ENCODE results near the gene DVL2.
A peak's percentile ranks its signal among the peaks of the same experiment; 100 is the strongest.

The DVL2 gene

DNA sequence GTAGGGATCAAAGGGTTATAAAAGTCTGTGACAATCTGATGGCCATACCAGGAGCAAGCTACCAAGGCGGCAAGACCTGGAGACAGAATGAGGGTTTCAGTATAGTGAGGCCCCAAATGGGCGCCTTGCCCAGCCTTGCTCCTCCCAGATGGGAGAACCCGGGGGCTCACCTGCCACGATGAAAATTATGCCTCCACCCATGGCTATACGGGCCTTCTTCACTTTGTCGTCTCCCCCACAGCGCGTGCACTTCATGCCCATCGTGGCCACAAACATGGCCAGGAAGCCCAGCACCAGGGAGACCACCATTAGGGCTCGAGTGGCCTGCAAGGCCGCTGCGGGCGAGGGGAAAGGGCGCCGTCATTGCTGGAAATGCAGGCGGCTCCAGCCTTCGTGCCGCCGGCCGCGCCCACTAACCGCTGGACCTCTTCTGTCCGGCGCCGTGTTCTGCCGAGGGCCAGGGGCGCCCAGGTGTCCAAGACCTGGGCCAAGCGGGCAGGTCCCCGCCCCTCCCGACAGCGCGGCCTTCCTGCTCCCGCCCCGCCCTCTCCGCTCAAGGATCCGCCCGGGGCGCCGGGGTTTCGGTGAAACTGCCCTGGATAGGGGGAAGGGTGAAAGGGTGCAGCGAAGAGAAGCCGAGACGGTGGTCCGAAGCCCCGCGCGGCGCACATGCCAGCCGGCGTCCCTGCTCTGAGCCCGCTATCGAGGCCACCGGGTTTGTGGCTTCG, 26.5 kb upstream of the DVL2 start:
- Histone ChIP-seq H3K9ac (no peak overlapping the region), H3K36me3 (ENCODE audit: insufficient read depth) (no peaks in the 10 kb centered on the region), H3K4me2 (peak overlapping the region; percentile 21; the same call in 1 of the 2 replicates), H3K27ac (no peak overlapping the region), H2AFZ (ENCODE audit: low read depth) (peak overlapping the region; percentile 34; the same call in 1 of the 2 replicates), H3K4me1 (ENCODE audit: low read depth, poor library complexity, severe bottlenecking) (no peaks in the 10 kb centered on the region), H3K4me3 (IDR thresholded peaks at IDR 0.05; ENCODE audit: insufficient read depth, low read depth, low read length) (no peak overlapping the region), H3K27me3 (ENCODE audit: insufficient read depth, low read depth) (no peaks in the 10 kb centered on the region; the same call in 1 of the 2 replicates), H3K79me2 (ENCODE audit: insufficient read depth, low read depth) (no peaks in the 10 kb centered on the region), H4K20me1 (ENCODE audit: insufficient read depth) (no peaks in the 10 kb centered on the region)
- TF ChIP-seq, protein P1, sequence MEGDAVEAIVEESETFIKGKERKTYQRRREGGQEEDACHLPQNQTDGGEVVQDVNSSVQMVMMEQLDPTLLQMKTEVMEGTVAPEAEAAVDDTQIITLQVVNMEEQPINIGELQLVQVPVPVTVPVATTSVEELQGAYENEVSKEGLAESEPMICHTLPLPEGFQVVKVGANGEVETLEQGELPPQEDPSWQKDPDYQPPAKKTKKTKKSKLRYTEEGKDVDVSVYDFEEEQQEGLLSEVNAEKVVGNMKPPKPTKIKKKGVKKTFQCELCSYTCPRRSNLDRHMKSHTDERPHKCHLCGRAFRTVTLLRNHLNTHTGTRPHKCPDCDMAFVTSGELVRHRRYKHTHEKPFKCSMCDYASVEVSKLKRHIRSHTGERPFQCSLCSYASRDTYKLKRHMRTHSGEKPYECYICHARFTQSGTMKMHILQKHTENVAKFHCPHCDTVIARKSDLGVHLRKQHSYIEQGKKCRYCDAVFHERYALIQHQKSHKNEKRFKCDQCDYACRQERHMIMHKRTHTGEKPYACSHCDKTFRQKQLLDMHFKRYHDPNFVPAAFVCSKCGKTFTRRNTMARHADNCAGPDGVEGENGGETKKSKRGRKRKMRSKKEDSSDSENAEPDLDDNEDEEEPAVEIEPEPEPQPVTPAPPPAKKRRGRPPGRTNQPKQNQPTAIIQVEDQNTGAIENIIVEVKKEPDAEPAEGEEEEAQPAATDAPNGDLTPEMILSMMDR (conservative IDR thresholded peaks at IDR 0.05; ENCODE audit: low read depth, low read length), result no peak

DNA sequence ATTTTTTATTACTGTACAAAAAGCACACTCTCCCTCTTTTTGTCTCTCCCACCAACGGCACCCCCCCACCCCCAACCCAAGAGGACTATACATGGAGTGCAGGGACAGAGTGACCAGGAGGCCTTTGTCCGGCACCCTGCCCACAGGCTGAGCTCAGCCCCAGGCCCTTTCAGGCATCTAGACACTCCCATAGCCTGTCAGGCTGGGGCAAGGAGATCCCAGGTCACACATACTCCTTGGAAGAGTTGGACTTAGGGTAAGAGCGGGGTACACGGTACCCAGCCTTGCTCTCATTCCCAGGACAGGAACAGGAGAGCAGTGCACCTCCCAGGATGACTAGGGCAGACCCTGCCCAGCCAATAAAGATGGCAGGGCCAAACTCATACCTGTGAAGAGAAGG, 25.8 kb upstream of the DVL2 start:
- no peak overlapping the region for H2AFZ ChIP-seq (ENCODE audit: low read depth)
- no peaks in the 10 kb centered on the region for H3K79me2 ChIP-seq (ENCODE audit: insufficient read depth, low read depth)
- no peak overlapping the region for H3K27ac ChIP-seq
- no peak overlapping the region for H3K4me2 ChIP-seq
- H3K27me3 ChIP-seq (ENCODE audit: insufficient read depth, low read depth), result no peaks in the 10 kb centered on the region; the same call in 1 of the 2 replicates
- H4K20me1 ChIP-seq (ENCODE audit: insufficient read depth), result no peaks in the 10 kb centered on the region
- no peaks in the 10 kb centered on the region for H3K36me3 ChIP-seq (ENCODE audit: insufficient read depth)
- H3K4me3 ChIP-seq (IDR thresholded peaks at IDR 0.05; ENCODE audit: insufficient read depth, low read depth, low read length), result no peak overlapping the region
- TF ChIP-seq, protein P1 (conservative IDR thresholded peaks at IDR 0.05; ENCODE audit: low read depth, low read length), result no peak
- no peak overlapping the region for H3K9ac ChIP-seq
- no peaks in the 10 kb centered on the region for H3K4me1 ChIP-seq (ENCODE audit: low read depth, poor library complexity, severe bottlenecking)

DNA sequence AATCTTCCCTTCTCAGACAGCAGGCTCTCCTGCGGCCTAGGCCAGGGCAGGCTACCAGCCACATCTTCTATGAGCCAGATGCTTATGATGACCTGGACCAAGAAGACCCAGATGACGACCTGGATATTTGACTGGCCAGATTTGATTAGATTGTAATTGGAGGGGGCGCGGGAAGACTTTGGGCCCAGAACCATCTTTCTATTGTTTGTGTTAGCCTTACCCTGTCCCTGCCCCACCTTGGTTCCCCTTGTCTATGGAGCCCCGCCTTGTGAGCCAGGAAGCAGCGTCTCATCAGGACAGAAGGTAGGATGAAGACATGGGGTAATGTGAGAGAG, 25.2 kb upstream of the DVL2 start:
- Histone ChIP-seq H3K27ac (no peak overlapping the region), H3K79me2 (ENCODE audit: insufficient read depth, low read depth) (no peaks in the 10 kb centered on the region), H3K4me1 (ENCODE audit: low read depth, poor library complexity, severe bottlenecking) (no peaks in the 10 kb centered on the region), H3K4me3 (IDR thresholded peaks at IDR 0.05; ENCODE audit: insufficient read depth, low read depth, low read length) (no peak overlapping the region), H4K20me1 (ENCODE audit: insufficient read depth) (no peaks in the 10 kb centered on the region), H2AFZ (ENCODE audit: low read depth) (no peak overlapping the region), H3K27me3 (ENCODE audit: insufficient read depth, low read depth) (no peaks in the 10 kb centered on the region; the same call in 1 of the 2 replicates), H3K9ac (no peak overlapping the region), H3K4me2 (no peak overlapping the region), H3K36me3 (ENCODE audit: insufficient read depth) (no peaks in the 10 kb centered on the region)
- TF ChIP-seq, protein P1 (conservative IDR thresholded peaks at IDR 0.05; ENCODE audit: low read depth, low read length), result no peak

DNA sequence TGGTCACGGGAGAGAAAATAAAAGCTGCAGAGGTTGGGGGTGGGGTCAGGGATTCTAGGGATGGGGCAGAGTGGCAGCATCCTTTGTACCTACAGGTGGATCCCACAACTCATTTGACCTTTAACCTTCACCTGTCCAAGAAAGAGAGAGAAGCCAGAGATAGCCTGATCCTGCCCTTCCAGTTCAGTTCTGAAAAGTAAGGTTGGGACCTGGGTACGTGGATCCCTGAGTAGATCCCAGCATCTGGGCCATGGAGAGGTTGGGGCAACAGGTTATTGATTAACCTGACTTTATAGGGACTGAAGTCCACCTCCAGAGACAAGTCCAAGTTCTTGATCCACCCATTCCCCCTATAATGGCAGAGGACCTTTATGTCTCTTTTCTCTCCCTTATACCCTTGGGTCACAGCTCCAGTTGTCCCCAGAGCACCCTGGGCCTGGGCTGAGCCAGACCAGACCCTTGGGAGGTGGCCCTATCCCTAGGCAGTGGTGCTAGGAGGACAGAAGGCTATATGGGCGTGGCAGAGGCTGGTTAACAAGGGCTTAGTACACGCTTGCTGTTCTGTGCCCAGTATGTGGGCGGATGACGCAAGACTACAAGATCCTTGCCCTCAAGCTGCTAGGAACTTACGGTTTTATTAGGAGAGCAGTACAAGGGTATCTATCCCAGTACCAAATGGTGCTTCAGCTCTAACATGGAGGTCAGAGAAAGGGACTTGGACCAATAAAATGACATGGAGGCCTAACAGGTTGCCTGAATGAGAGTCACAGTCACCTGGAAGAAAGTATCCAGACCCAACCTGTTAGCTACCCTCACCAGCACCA, 24.6 kb upstream of the DVL2 start:
- Histone ChIP-seq H3K4me2 (no peak overlapping the region), H3K9ac (no peak overlapping the region), H4K20me1 (ENCODE audit: insufficient read depth) (no peaks in the 10 kb centered on the region), H2AFZ (ENCODE audit: low read depth) (no peak overlapping the region), H3K36me3 (ENCODE audit: insufficient read depth) (no peaks in the 10 kb centered on the region), H3K27me3 (ENCODE audit: insufficient read depth, low read depth) (no peaks in the 10 kb centered on the region; the same call in 1 of the 2 replicates), H3K79me2 (ENCODE audit: insufficient read depth, low read depth) (no peaks in the 10 kb centered on the region), H3K4me3 (IDR thresholded peaks at IDR 0.05; ENCODE audit: insufficient read depth, low read depth, low read length) (no peak overlapping the region), H3K27ac (no peak overlapping the region), H3K4me1 (ENCODE audit: low read depth, poor library complexity, severe bottlenecking) (no peaks in the 10 kb centered on the region)
- TF ChIP-seq, protein P1 (conservative IDR thresholded peaks at IDR 0.05; ENCODE audit: low read depth, low read length), result no peak

All from KMS-11 (cell line).